ENCODE results near the gene CDH12. TPM values are rescaled to one million over a fixed set of nuclear protein-coding genes. Genes with fewer than 3 reads are reported as not detected.

CDH12 gene
- total and polyA plus RNA-seq, 9 donors: 0.05 to 3.4 (median 0.28) TPM; not detected in 4

- intact Hi-C loops (cut with DNase I): no loop called here
These were observed 9.0 kb downstream of the CDH12 start for GRCh38 chr5:22844155-22844554.

GRCh38 chr5:22842574-22842973 lies 10.6 kb downstream of the CDH12 start:
- intact Hi-C loops (cut with DNase I): no loop called here
- no peak for DNase-seq
- no peak overlapping the region for H3K27ac ChIP-seq
- no peaks in the 10 kb centered on the region for H3K9me3 ChIP-seq
- 12 to 23% (median 21%) methylated on average over 2 of the region's 2 CpGs for WGBS, 3 donors
- no peak overlapping the region for H3K4me3 ChIP-seq
- TF ChIP-seq CTCF (IDR thresholded peaks at IDR 0.05): no peak
- no peak for TF ChIP-seq POLR2A (IDR thresholded peaks at IDR 0.05)
- TF ChIP-seq EP300 (IDR thresholded peaks at IDR 0.05): no peak
- no peaks in the 10 kb centered on the region for H3K27me3 ChIP-seq
- no peaks in the 10 kb centered on the region for H3K4me1 ChIP-seq (ENCODE audit: insufficient read depth)
- no peaks in the 10 kb centered on the region for H3K36me3 ChIP-seq

More at GRCh38 chr5:22844155-22844554, 9.0 kb downstream of the CDH12 start:
- no peaks in the 10 kb centered on the region for H3K9me3 ChIP-seq
- no peak overlapping the region for H3K4me3 ChIP-seq
- H3K36me3 ChIP-seq: no peaks in the 10 kb centered on the region
- no peaks in the 10 kb centered on the region for H3K4me1 ChIP-seq (ENCODE audit: insufficient read depth)
- no peaks in the 10 kb centered on the region for H3K27me3 ChIP-seq
- 71 to 85% (median 83%) methylated on average over 1 of the region's 1 CpG for WGBS, 3 donors
- no peak for DNase-seq
- TF ChIP-seq CTCF (IDR thresholded peaks at IDR 0.05) (no peak), POLR2A (IDR thresholded peaks at IDR 0.05) (no peak), EP300 (IDR thresholded peaks at IDR 0.05) (no peak)
- H3K27ac ChIP-seq: no peak overlapping the region

GRCh38 chr5:22837803-22838202 lies 15.3 kb downstream of the CDH12 start:
- Histone ChIP-seq H3K27ac (no peak overlapping the region), H3K27me3 (no peaks in the 10 kb centered on the region), H3K4me3 (no peak overlapping the region), H3K4me1 (ENCODE audit: insufficient read depth) (no peaks in the 10 kb centered on the region), H3K36me3 (no peaks in the 10 kb centered on the region), H3K9me3 (no peaks in the 10 kb centered on the region)
- WGBS, 3 donors: 83 to 86% (median 85%) methylated on average over 4 of the region's 4 CpGs
- intact Hi-C loops (cut with DNase I): no loop called here
- TF ChIP-seq EP300 (IDR thresholded peaks at IDR 0.05) (no peak), CTCF (IDR thresholded peaks at IDR 0.05) (no peak), POLR2A (IDR thresholded peaks at IDR 0.05) (no peak)
- DNase-seq: no peak

- Histone ChIP-seq H3K4me1 (ENCODE audit: insufficient read depth) (no peaks in the 10 kb centered on the region), H3K27me3 (no peaks in the 10 kb centered on the region), H3K9me3 (no peaks in the 10 kb centered on the region), H3K27ac (no peak overlapping the region), H3K36me3 (no peaks in the 10 kb centered on the region), H3K4me3 (no peak overlapping the region)
- no peak for DNase-seq
- no peak for TF ChIP-seq EP300 (IDR thresholded peaks at IDR 0.05)
- TF ChIP-seq POLR2A (IDR thresholded peaks at IDR 0.05): no peak
- no peak for TF ChIP-seq CTCF (IDR thresholded peaks at IDR 0.05)
- intact Hi-C loops (cut with DNase I): no loop called here
- WGBS, 3 donors: 75 to 80% (median 76%) methylated on average over 1 of the region's 1 CpG
These were observed 17.5 kb downstream of the CDH12 start for GRCh38 chr5:22835686-22836085.

Data from ovary (tissue), 9 donors.